H1 (cell line): Measurements from ENCODE around the gene DNAJC11. TPM values are rescaled to one million over a fixed set of nuclear protein-coding genes. Genes with fewer than 3 reads are reported as not detected.

Experiments
- CTCF ChIA-PET: fragments of 300-600 bp; sonication (Branson Sonifier 250); formaldehyde crosslinking; loops from one replicate; lab custom pipeline; 2021; ENCODE audit not compliant: partially characterized antibody; lab: Charles Lee
- POLR2A ChIA-PET: fragments of 300-600 bp; sonication (Branson Sonifier 250); formaldehyde crosslinking; loops from one replicate; lab custom pipeline; 2021; ENCODE audit warnings: inconsistent platforms; ENCODE audit not compliant: partially characterized antibody; lab: Charles Lee
- DNase-seq, 2 experiments: peaks; one replicate each; pipeline versions ENCODE4 v3.0.0 to v3.0.0-alpha.2; 2010 to 2022; ENCODE audit warnings: low spot score in 2 of 2, low read depth in 1 of 2, mixed read lengths in 1 of 2
- FAIRE-seq: peaks from 2 replicates; lab custom pipeline; 2011; peaks lifted over from hg19 to GRCh38; lab: Jason Lieb, UNC
- H2AFZ ChIP-seq: 2 replicates; pipeline ENCODE4 v1.8.1; 2012; ENCODE audit warnings: low read length, inconsistent platforms
- H2AK5ac ChIP-seq: 2 replicates; pipeline ENCODE4 v1.6.1; 2013; ENCODE audit warnings: low read depth, low read length
- H2BK120ac ChIP-seq: replicated peaks from 2 replicates; pipeline ENCODE3; 2013; ENCODE audit warnings: low read depth, low read length, inconsistent platforms
- H2BK12ac ChIP-seq: 2 replicates; pipeline ENCODE4 v1.6.1; 2013; ENCODE audit warnings: low read depth, low read length
- H2BK15ac ChIP-seq: 2 replicates; pipeline ENCODE4 v1.6.1; 2013; ENCODE audit warnings: low read length
- H2BK20ac ChIP-seq: 2 replicates; pipeline ENCODE4 v1.6.1; 2013; ENCODE audit warnings: low read length
- H2BK5ac ChIP-seq: 2 replicates; pipeline ENCODE4 v1.6.1; 2013; ENCODE audit warnings: low read depth, low read length
- H3K14ac ChIP-seq: 2 replicates; pipeline ENCODE4 v1.6.1; 2013; ENCODE audit warnings: inconsistent platforms; ENCODE audit not compliant: insufficient read length
- H3K18ac ChIP-seq: 2 replicates; pipeline ENCODE4 v1.6.1; 2013; ENCODE audit warnings: low read length; ENCODE audit errors: extremely low read depth
- H3K23ac ChIP-seq: 2 replicates; pipeline ENCODE4 v1.6.1; 2013; ENCODE audit warnings: inconsistent platforms; ENCODE audit not compliant: insufficient read length
- H3K23me2 ChIP-seq: 2 replicates; pipeline ENCODE4 v1.6.1; 2013; ENCODE audit warnings: low read depth, low read length
- H3K27ac ChIP-seq: 2 replicates; pipeline ENCODE4 v1.6.1; 2011; ENCODE audit warnings: low read depth, low read length, inconsistent platforms
- H3K27me3 ChIP-seq, 4 experiments: replicated peaks in 1 of 4; 1 replicate in 1 of 4; 2 replicates in 3 of 4; pipeline versions ENCODE4 v1.6.1 to v1.8.1; 2011 to 2013; ENCODE audit warnings: low read length in 3 of 4, mild to moderate bottlenecking in 3 of 4, inconsistent platforms in 2 of 4, mixed read lengths in 2 of 4, moderate library complexity in 1 of 4; ENCODE audit not compliant: control insufficient read depth in 3 of 4, insufficient read depth in 3 of 4; ENCODE audit errors: extremely low read depth in 1 of 4
- H3K36me3 ChIP-seq, 4 experiments: 2 replicates each; pipeline versions ENCODE4 v1.6.1 to v1.8.1; 2011 to 2013; ENCODE audit warnings: mild to moderate bottlenecking in 4 of 4, low read length in 3 of 4, moderate library complexity in 2 of 4, control low read depth in 1 of 4, inconsistent platforms in 1 of 4; ENCODE audit not compliant: insufficient read depth in 4 of 4, control insufficient read depth in 2 of 4
- H3K4ac ChIP-seq: replicated peaks from 2 replicates; pipeline ENCODE3; 2013; ENCODE audit warnings: low read length, low read depth, mixed read lengths, inconsistent platforms; ENCODE audit not compliant: insufficient read length
- H3K4me1 ChIP-seq, 4 experiments: replicated peaks in 1 of 4; 1 replicate in 1 of 4; 2 replicates in 3 of 4; pipeline versions ENCODE4 v1.6.1 to v1.8.1; 2011 to 2013; ENCODE audit warnings: low read length in 3 of 4, inconsistent platforms in 2 of 4, mixed read lengths in 1 of 4; ENCODE audit not compliant: insufficient read depth in 4 of 4, control insufficient read depth in 3 of 4
- H3K4me2 ChIP-seq, 2 experiments: 2 replicates each; pipeline versions ENCODE4 v1.6.1 to v1.8.1; 2011 to 2013; ENCODE audit warnings: low read depth in 2 of 2, low read length in 2 of 2, control low read depth in 1 of 2, inconsistent platforms in 1 of 2, mild to moderate bottlenecking in 1 of 2; ENCODE audit not compliant: insufficient read depth in 1 of 2
- H3K4me3 ChIP-seq, 4 experiments: fragments of 200-600, 300-600 bp in 1 of 4; sonication (generic), shearing (Covaris generic), sonication (Bioruptor Twin) in 1 of 4; 2 replicates each; pipeline versions ENCODE4 v1.5.1 to v1.8.1; 2011 to 2016; ENCODE audit warnings: low read length in 4 of 4, low read depth in 3 of 4, control low read depth in 2 of 4, inconsistent platforms in 2 of 4, mild to moderate bottlenecking in 2 of 4, mixed read lengths in 1 of 4, moderate library complexity in 1 of 4; ENCODE audit not compliant: insufficient read depth in 2 of 4; ENCODE audit errors: extremely low read depth in 1 of 4
- H3K56ac ChIP-seq: replicated peaks from 2 replicates; pipeline ENCODE3; 2013; ENCODE audit warnings: low read depth, mild to moderate bottlenecking, mixed read lengths, low read length, inconsistent platforms; ENCODE audit not compliant: insufficient read length
- H3K79me1 ChIP-seq: 2 replicates; pipeline ENCODE4 v1.6.1; 2013; ENCODE audit warnings: low read depth, low read length, control low read depth
- H3K79me2 ChIP-seq, 2 experiments: 2 replicates each; pipeline versions ENCODE4 v1.6.1 to v1.8.1; 2012 to 2013; ENCODE audit warnings: low read length in 2 of 2, mild to moderate bottlenecking in 2 of 2, inconsistent platforms in 1 of 2; ENCODE audit not compliant: insufficient read depth in 2 of 2, control insufficient read depth in 1 of 2
- H3K9ac ChIP-seq, 4 experiments: replicated peaks in 1 of 4; 1 replicate in 1 of 4; 2 replicates in 3 of 4; pipeline versions ENCODE4 v1.6.1 to v1.8.1; 2011 to 2013; ENCODE audit warnings: low read depth in 3 of 4, low read length in 3 of 4, control low read depth in 2 of 4, mild to moderate bottlenecking in 2 of 4, moderate library complexity in 2 of 4, inconsistent platforms in 1 of 4; ENCODE audit errors: extremely low read depth in 1 of 4
- H3K9me3 ChIP-seq, 2 experiments: 2 replicates each; pipeline versions ENCODE4 v1.6.1 to v1.8.1; 2012 to 2013; ENCODE audit warnings: mild to moderate bottlenecking in 2 of 2, moderate library complexity in 2 of 2, control low read depth in 1 of 2, inconsistent platforms in 1 of 2, low read depth in 1 of 2, low read length in 1 of 2, mixed read lengths in 1 of 2; ENCODE audit not compliant: insufficient read depth in 2 of 2
- H4K20me1 ChIP-seq, 2 experiments: replicated peaks in 1 of 2; 2 replicates each; pipeline versions ENCODE3 to v1.8.1; 2011 to 2013; ENCODE audit warnings: inconsistent platforms in 2 of 2, low read length in 2 of 2, mild to moderate bottlenecking in 1 of 2; ENCODE audit not compliant: insufficient read depth in 2 of 2, control insufficient read depth in 1 of 2
- H4K5ac ChIP-seq: 2 replicates; pipeline ENCODE4 v1.6.1; 2013; ENCODE audit warnings: low read length, low read depth, mixed read lengths, inconsistent platforms; ENCODE audit not compliant: insufficient read length
- H4K8ac ChIP-seq: 2 replicates; pipeline ENCODE4 v1.8.0; 2013; ENCODE audit warnings: mild to moderate bottlenecking, moderate library complexity, low read length, inconsistent platforms; ENCODE audit not compliant: insufficient read depth; ENCODE audit errors: extremely low read depth
- H4K91ac ChIP-seq: replicated peaks from 2 replicates; pipeline ENCODE3; 2013; ENCODE audit warnings: low read length, mixed read lengths, inconsistent platforms; ENCODE audit not compliant: insufficient read length
- ASH2L ChIP-seq: fragments of 200-600, 300-600 bp; sonication (generic); IDR thresholded peaks from one replicate; pipeline ENCODE4 v1.7.1; 2017; ENCODE audit warnings: low read length
- ATF3 ChIP-seq: IDR thresholded peaks from 2 replicates; pipeline ENCODE4 v1.6.1; 2011; ENCODE audit warnings: low read depth, mild to moderate bottlenecking, low read length; ENCODE audit not compliant: insufficient read depth
- CBX5 ChIP-seq: fragments of 300-800, 300-1000 bp; sonication (generic); IDR thresholded peaks from 2 replicates; pipeline ENCODE4 v1.7.1; 2016; ENCODE audit warnings: antibody characterized with exemption, low read length, low read depth
- CHD1 ChIP-seq: IDR thresholded peaks from 2 replicates; pipeline ENCODE4 v1.6.1; 2012; ENCODE audit warnings: low read depth, low read length, improper control_type of control experiment
- CREB1 ChIP-seq: IDR thresholded peaks from 2 replicates; pipeline ENCODE4 v1.6.1; 2012; ENCODE audit warnings: inconsistent platforms
- FOSL1 ChIP-seq: IDR thresholded peaks from 2 replicates; pipeline ENCODE4 v1.6.1; 2011; ENCODE audit warnings: mild to moderate bottlenecking, low read depth, low read length, moderate library complexity; ENCODE audit not compliant: insufficient read depth
- GTF2F1 ChIP-seq: IDR thresholded peaks from 2 replicates; pipeline ENCODE4 v1.6.1; 2012; ENCODE audit warnings: low read depth, low read length, improper control_type of control experiment, borderline replicate concordance
- MAX ChIP-seq: IDR thresholded peaks from 2 replicates; pipeline ENCODE4 v1.6.1; 2012; ENCODE audit warnings: inconsistent platforms
- SIN3A ChIP-seq, 2 experiments: IDR thresholded peaks in 1 of 2; conservative IDR thresholded peaks in 1 of 2; 2 replicates each; pipeline ENCODE4 v1.6.1; 2011 to 2012; ENCODE audit warnings: low read length in 2 of 2, improper control_type of control experiment in 1 of 2, low read depth in 1 of 2, mild to moderate bottlenecking in 1 of 2
- SP2 ChIP-seq: IDR thresholded peaks from 2 replicates; pipeline ENCODE4 v1.6.1; 2012; ENCODE audit warnings: mild to moderate bottlenecking, low read length, inconsistent platforms
- TBP ChIP-seq: IDR thresholded peaks from 2 replicates; pipeline ENCODE4 v1.6.1; 2011; ENCODE audit warnings: low read depth, low read length, improper control_type of control experiment
- TCF12 ChIP-seq: IDR thresholded peaks from 2 replicates; pipeline ENCODE4 v1.6.1; 2011; ENCODE audit warnings: low read depth, mild to moderate bottlenecking, low read length
- WGBS, 2 experiments: shearing (Covaris generic) in 1 of 2; methylation state at CpG; one replicate each; pipeline versions ENCODE4 v1.1.6 to v1.1.7; 2013 to 2015; ENCODE audit warnings: low lambda C conversion rate in 2 of 2, mixed read lengths in 2 of 2, inconsistent platforms in 1 of 2, low coverage in 1 of 2, missing lambda C conversion rate in 1 of 2; ENCODE audit not compliant: insufficient replicate concordance in 2 of 2, insufficient coverage in 1 of 2, insufficient read length in 1 of 2; ENCODE audit errors: extremely low coverage in 1 of 2, missing lambda C conversion rate in 1 of 2; 5-methylcytosine and 5-hydroxymethylcytosine counted together
- polyA plus RNA-seq, 7 experiments: library from polyadenylated mRNA; depleted of rRNA in 3 of 7; stranded (reverse) in 5 of 7; unstranded in 2 of 7; fragments of >200 nt in 5 of 7; fragments of 200-250 nt in 2 of 7; gene quantifications; 1 replicate in 5 of 7; 2 replicates in 1 of 7; 4 replicates in 1 of 7; pipeline versions ENCODE4 v1.2.1 to v1.2.3, GENCODE V29; 2011 to 2013; ENCODE audit warnings: missing spikeins in 2 of 7, mixed read lengths in 2 of 7
- total RNA-seq: library from RNA; stranded (reverse); fragmentation: NEBNext Ultra II Directional; extraction: Animal tissue kit (Norgen Biotek cat#: 25700); gene quantifications from 2 replicates; pipeline ENCODE4 v1.2.1, GENCODE V29; 2021

DNAJC11 gene
- total and polyA plus RNA-seq, 2 of the 8 experiments (the other 6 are each of a cell fraction or from before 2014, with no cell fraction given), result 43.9 to 90.9 TPM

- Histone ChIP-seq H2AK5ac (no peak overlapping the region), H3K23me2 (no peaks in the 10 kb centered on the region), H4K20me1 (peaks cover 2 to 33% of the 10 kb centered on the region in 2 experiments), H2BK15ac (no peak overlapping the region), H3K79me2 (no peaks in the 10 kb centered on the region), H3K14ac (no peak overlapping the region), H4K91ac (no peak overlapping the region), H4K8ac (no peak overlapping the region), H2BK5ac (0 out of 2 replicates have a peak overlapping the region, but pooled peaks have one; percentile 49), H4K5ac (no peak overlapping the region), H2BK120ac (no peak overlapping the region), H3K4me1 (no peaks in the 10 kb centered on the region), H3K18ac (no peak overlapping the region), H3K4me3 (no peak overlapping the region), H3K79me1 (peaks cover 4% of the 10 kb centered on the region), H2BK20ac (no peak overlapping the region), H3K23ac (no peak overlapping the region), H3K27me3 (no peaks in the 10 kb centered on the region), H3K36me3 (peaks cover 0 to 32% (median 6%) of the 10 kb centered on the region in 4 experiments; a peak in 6 of 8 replicates), H3K4me2 (no peak overlapping the region), H3K4ac (no peak overlapping the region), H2AFZ (no peak overlapping the region), H3K9me3 (no peaks in the 10 kb centered on the region), H3K56ac (no peak overlapping the region), H2BK12ac (no peak overlapping the region), H3K9ac (no peak overlapping the region), H3K27ac (no peak overlapping the region)
- no peak for DNase-seq
- ChIA-PET CTCF (interaction anchor here (0.8 to 2.1 kb wide), 12 partner anchors 8 to 98 kb away, joined by 3 to 11 read pairs (median 4); partner anchors contain the start of gene KLHL21), POLR2A (interaction anchor here (0.9 to 17.4 kb wide), 4 partner anchors 10 to 42 kb away, joined by 3 to 196 read pairs (median 6); partner anchors contain the start of gene KLHL21)
- TF ChIP-seq MAX, result no peak
- TF ChIP-seq FOSL1, result no peak
- no peak for TF ChIP-seq TCF12
- no peak for TF ChIP-seq SP2
- no peak for TF ChIP-seq GTF2F1
- TF ChIP-seq SIN3A (conservative IDR thresholded peaks at IDR 0.05 in 1 of 2, IDR thresholded peaks at IDR 0.05 in 1 of 2; ENCODE audit: low read depth in 1 of 2, low read length in 2 of 2), result no peak
- no peak for TF ChIP-seq CBX5
- no peak for TF ChIP-seq CHD1
- no peak for TF ChIP-seq ASH2L
- TF ChIP-seq ATF3, result no peak
- no peak for TF ChIP-seq TBP
- no peak for TF ChIP-seq CREB1
- WGBS, 2 experiments, result 86% methylated on average over 21 of the region's 25 CpGs; no CpG with 5 or more reads in 1 of the 2 experiments
- FAIRE-seq, result no peak
Measured at GRCh38 chr1:6588128-6588892, 113.3 kb downstream of the DNAJC11 start.
